HG02943 (cell line): Measurements from ENCODE around the gene DIPK1B.

Source experiments
- ATAC-seq: cut with Tn5 transposase; IDR thresholded peaks from one replicate; pipeline ENCODE4 v1.9.1; 2021; ENCODE audit warnings: mild to moderate bottlenecking, low read depth, moderate library complexity; ENCODE audit not compliant: unreplicated experiment

The DIPK1B gene

GRCh38 chr9:136711751-136712689, at the start of gene DIPK1B:
DIPK1B (plus strand) TSS chr9:136712572; CDS start chr9:136712666, 94 bp downstream.
- no peak for ATAC-seq

- no peak for ATAC-seq
Observed at GRCh38 chr9:136662656-136663581, 49.5 kb upstream of the DIPK1B start, which contains the start of gene EGFL7. EGFL7 (plus strand) TSS chr9:136662916; CDS start chr9:136668283, 5,367 bp downstream.

GRCh38 chr9:136664000-136664915, 48.1 kb upstream of the DIPK1B start:
- no peak for ATAC-seq

DNA sequence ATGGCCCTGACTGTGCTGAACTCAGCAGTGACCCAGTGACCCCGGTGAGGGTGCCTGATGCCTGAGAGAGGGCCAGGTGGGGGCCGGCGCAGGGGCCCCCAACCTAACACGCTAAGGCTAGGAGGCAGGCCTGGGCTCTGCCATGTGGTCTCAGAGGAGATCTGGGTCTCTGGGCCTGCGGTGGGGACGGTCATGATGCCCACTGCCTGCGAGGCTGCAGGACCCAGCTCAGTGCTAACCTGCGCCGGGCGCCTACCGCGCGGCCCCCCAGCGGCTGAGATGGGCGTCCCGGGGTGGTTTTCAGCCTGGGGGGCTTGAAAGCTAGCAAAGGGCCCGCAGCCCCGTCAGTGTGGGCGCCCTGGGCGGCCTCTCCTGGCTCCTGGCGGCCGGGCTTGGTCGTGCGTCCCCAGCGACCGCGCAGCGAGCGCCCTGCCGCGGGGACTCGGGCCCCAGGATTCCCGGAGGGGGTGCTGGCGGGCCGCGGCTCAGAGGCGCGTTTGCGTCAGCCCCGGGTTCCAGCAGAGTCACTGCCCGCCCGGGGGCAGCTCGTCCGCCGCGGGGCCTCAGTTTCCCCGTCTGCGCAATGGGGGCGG, 47.2 kb upstream of the DIPK1B start:
- no peak for ATAC-seq

DNA sequence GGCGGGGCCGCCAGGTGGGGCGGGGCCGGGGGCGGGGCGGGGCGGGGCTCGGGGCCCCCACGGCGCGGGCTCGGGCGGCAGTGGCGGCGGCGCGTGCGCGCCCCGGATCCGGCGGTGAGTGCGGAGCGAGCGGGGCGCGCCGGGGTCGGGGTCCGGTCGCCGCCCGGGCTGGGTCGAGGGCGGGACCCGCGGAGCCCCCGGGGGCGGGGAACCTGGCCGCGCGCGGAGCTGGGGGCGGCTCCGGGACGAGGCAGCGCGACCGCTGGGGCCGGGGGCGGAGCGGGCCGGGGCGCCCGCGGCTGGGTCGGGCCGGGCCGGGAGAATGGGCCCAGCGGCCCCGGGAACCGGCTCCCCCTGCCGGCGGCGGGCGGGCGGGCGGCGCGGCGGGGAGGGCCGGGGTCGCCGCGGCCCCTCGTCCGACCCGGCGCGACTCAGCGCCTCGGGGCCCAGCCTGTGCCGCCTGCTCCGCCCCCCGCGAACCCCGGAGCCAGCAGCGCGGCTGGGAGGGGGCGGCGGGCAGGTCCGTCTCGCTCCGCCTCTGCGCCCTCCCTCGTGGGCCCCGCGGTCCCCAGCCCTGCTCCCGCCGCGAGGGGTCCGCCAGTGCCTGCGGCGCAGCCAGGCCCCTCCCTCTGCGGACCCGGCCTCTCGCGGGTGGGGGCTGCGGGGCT, 46.5 kb upstream of the DIPK1B start:
- ATAC-seq, result no peak

DNA sequence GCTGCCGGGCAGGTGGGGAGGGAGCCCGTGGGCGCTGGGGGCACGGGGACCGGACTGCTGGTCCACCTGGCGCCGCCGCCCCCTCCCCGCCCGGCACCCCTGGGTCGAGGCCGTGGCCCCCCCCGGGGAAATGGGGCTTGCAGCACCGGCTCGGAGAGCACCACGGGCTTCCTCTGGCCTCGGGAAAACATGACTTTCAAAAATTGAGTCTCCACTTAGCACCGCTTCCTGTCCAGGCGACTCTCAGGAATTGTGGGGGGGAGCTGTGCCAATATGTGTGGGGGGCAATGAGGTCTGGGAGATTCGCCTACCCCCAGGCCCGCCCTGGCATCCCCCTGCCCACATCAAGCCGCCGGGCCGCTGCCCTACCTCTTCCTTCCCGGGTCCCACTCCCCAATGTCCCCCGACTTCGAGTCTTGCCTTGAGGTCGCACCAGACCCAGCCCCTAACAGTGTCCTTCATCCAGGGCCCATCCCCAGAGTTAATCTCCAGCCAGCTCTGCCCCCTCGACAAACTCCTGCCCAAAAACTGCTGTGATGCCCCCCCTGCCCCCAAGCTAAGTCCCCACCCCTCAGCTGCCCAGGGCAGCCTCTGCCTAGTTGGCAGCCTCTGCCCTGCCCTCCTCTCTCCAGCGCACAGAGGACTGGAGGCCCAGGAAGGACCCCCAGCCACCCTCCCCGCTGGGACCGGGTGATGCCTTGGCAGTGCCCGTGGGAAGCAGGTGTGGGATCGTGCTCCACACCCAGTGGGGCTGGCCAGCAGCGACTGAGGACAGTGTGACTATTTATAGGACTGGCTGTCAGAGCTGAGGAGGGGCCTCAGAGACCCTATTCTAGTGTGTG, 45.8 kb upstream of the DIPK1B start:
- no peak for ATAC-seq

- ATAC-seq, result no peak
Observed at GRCh38 chr9:136667214-136667939, 45.0 kb upstream of the DIPK1B start.

GRCh38 chr9:136667940-136668760, 44.2 kb upstream of the DIPK1B start:
- ATAC-seq, result no peak

- no peak for ATAC-seq
Observed at GRCh38 chr9:136668983-136669790, 43.2 kb upstream of the DIPK1B start.

DNA sequence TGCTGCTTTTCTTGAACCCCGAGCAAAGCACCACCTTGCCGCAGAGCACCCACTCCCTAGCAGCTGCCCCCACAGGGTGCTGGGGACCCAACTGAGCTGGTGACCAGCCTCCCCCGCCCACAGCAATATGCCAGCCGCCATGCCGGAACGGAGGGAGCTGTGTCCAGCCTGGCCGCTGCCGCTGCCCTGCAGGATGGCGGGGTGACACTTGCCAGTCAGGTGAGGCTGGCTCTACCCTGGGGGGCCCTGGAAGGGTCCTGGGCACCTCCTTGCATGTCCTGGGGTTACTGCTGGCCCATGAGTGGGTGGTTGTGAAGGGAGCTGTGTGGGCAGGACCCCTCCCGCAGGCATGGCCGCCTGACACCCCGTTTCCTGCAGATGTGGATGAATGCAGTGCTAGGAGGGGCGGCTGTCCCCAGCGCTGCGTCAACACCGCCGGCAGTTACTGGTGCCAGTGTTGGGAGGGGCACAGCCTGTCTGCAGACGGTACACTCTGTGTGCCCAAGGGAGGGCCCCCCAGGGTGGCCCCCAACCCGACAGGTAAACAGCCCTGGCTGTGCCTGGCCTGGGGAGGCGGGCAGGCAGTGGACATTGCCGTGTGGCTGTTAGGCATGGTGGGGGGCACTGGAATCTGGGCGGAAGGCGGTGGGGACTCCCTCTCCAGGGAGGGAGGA, 42.4 kb upstream of the DIPK1B start:
- no peak for ATAC-seq

GRCh38 chr9:136670576-136671253, 41.7 kb upstream of the DIPK1B start:
- ATAC-seq, result no peak

DNA sequence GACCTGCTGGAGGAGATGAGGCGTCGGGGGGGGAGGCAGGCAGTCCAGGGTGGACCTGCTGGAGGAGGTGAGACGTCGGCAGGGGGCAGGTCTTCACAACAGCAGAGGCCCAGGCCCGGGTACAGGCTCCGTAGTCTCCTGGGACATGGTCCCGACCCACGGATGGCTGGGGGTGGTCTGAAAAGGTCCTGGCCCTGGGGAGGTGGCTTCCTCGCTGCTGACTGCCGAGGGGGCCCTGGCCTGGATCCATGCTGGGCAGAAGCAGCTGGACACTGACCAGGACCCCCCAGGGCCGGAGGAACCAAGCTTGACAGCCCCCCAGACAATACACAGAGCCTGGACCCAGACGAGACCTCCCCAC, 41.1 kb upstream of the DIPK1B start:
- ATAC-seq, result no peak

GRCh38 chr9:136671646-136672430, 40.5 kb upstream of the DIPK1B start:
- no peak for ATAC-seq

- no peak for ATAC-seq
Observed at GRCh38 chr9:136672431-136673087, 39.8 kb upstream of the DIPK1B start.
